ENCODE measurements around the gene GPR15LG. TPM values are rescaled to one million over a fixed set of nuclear protein-coding genes. Genes with fewer than 3 reads are reported as not detected.

Gene GPR15LG
- total RNA-seq (2022; extraction: Qiagen RNA extraction; ENCODE audit: low read depth): not detected in 5 replicates

DNA sequence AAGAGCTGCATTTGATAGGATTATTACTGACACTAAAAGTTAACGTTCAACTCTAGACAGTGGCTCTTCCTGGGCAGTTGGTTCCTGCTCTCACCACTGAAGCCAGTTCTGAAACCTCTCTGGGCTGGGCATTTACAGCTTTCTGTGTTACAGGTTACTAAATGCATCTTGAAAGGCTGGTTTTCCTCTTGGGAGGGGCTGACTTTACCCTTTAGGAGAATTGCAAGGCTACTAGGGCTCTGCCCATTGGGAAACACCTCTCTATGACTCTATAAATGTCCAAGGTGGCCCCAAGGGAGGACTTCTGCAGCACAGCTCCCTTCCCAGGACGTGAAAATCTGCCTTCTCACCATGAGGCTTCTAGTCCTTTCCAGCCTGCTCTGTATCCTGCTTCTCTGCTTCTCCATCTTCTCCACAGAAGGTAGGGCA, at the start of gene GPR15LG:
GPR15LG (plus strand) TSS at position 301 of the 429 bp plus-strand sequence; CDS start at position 352, 51 bp downstream.

DNA sequence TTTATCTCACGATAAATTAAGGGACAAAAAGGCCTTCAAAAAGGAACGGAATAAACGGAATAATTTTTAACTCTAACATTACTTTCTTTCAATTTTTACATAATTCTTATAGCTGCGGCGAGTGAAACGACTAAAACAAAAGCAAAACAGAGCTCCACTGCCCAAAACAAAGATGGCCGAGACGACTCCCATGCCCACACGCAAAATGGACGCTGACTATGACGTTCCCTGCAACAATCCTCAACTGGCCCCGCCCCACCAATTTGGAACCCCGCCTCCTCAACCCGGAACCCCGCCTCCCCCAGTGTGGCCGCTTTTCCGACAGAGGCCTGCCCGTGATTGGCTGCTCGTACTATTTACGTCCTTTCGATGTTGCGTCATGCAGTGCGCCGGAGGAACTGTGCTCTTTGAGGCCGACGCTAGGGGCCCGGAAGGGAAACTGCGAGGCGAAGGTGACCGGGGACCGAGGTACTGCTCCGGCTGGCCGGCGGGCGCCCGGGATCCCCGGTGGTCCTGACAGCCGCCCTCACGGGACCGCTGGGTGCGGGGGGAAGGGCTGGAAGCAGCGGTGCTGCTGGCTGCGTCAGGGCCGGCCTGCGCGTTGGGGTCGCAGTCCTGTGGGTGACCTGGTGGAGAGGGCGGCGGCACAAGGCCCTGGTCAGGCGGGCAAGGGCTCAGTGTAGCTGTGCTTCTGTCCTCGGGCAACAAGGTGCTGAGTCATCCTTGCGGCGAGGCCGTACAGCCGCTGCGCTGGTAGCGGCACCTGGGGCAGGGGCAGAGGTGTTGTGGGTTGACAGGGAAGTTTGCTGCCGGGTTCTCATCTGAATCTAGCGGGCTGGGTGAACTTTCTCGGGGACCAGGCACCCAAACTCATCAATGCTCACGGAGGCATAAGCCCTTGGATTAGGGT, 34.2 kb upstream of the GPR15LG start, which contains the start of gene GHITM:
GHITM (plus strand) TSS at position 384 of the 910 bp plus-strand sequence. CDS start 1,992 bp downstream, outside the sequence.

DNA sequence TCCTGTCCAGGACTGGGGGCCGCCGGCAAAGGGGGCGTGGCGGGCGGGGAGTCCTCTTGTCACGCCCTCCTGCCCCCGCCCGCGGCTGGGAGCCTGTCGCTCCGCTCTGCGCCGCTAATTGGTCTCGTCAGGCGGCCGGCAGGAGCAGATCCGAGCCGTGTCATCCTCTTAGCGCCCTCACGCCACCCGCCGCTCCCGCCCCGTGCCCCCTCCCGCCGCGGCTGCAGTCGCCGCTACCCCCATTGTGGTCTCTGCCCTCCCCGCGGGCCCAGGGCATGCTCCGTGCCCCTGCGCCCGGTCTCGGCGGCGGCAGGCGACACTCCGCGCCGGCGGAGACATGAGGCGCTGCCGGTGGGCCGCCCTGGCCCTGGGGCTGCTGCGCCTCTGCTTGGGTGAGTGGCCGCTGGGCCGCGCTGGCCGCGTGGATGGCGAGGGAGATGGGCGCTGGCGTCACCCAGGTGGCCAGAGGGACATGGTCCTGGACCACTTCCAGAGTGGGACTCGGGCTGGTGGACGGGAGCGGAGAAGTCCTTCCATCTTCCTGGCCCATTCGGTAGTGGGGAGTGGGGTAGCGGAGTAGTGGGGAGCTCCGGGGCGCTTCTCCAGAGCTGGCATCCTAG, 20.9 kb downstream of the GPR15LG start, which contains the start of gene CDHR1:
CDHR1 (plus strand) TSS at position 114 of the 620 bp plus-strand sequence; CDS start at position 338, 224 bp downstream.

DNA sequence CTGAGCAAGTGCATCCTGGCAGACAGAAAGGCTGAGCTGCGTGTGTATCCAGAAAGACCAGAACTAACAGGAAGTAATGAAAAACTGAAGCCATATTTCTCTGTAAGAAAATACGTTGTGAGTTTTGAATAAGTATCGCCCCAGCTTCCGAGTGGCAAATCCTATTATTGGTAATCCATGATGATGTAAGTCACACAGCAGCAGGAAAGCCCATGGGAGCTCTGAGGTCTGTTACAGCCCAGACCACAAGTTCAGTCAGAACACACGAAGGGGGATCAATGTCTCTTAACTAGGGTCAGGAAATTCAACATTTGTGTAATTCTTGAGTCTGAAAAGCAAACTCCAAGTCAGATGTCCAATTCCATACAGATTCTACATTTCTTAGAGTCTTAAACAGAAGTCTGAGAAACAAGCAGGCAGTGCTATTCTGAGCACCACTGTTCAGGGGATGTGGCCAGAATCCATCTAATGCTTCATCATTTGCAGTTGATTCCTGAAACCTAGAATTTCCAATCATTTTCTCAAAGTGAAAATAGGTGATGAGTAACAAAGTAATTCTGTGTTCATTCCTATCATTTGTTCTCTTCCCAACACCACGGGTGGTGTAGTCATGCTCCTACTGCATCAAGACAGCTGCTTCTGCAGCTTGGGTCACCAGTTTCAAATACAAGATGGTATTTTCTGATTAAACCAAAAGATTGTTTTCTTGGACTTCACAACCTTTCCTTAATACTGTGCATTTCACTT, 52.0 kb downstream of the GPR15LG start, which contains the start of gene LRIT2:
LRIT2 (minus strand) TSS at position 118 of the 747 bp plus-strand sequence; CDS start at position 94, 24 bp downstream.

Other genes starting within 250 kb of the GPR15LG start
- gene GHITM, start 34.3 kb upstream of the GPR15LG start, total RNA-seq (2022; extraction: Qiagen RNA extraction; ENCODE audit: low read depth): 202 to 218 TPM (median 213 TPM) in 5 replicates
- 0.06 to 0.13 TPM (median 0.10 TPM) in 4 of 5 replicates, not detected in the other for gene CDHR1, start 20.7 kb downstream of the GPR15LG start, total RNA-seq (2022; extraction: Qiagen RNA extraction; ENCODE audit: low read depth)
- not detected in 5 replicates for gene LRIT2, start 51.7 kb downstream of the GPR15LG start, total RNA-seq (2022; extraction: Qiagen RNA extraction; ENCODE audit: low read depth)
- gene LRIT1, start 67.7 kb downstream of the GPR15LG start, total RNA-seq (2022; extraction: Qiagen RNA extraction; ENCODE audit: low read depth): not detected in 5 replicates
- gene RGR, start 71.3 kb downstream of the GPR15LG start, total RNA-seq (2022; extraction: Qiagen RNA extraction; ENCODE audit: low read depth): not detected in 5 replicates
- 8.6 to 13.0 TPM (median 11.5 TPM) in 5 replicates for gene CCSER2, start 154.8 kb downstream of the GPR15LG start, total RNA-seq (2022; extraction: Qiagen RNA extraction; ENCODE audit: low read depth)

Measured in A549 treated with CpdA at 1 μM for 4 hours (cell line).